Stimulated activated CD8-positive, alpha-beta memory T cell treated with anti-CD3 and anti-CD28 coated beads, Interleukin-15, amount 100 ng/mL, for 4 hours (primary cell): Measurements from ENCODE around the gene GKN1.

Source experiments
- DNase-seq, 2 donors: peaks; one replicate each; pipeline ENCODE4 v3.0.0-alpha.2; 2020; ENCODE audit warnings: low read depth in 2 of 2

GKN1 gene

GRCh38 chr2:69007603-69008002 lies 33.2 kb downstream of the GKN1 start:
- DNase-seq, result no peak

- no peak for DNase-seq
Observed at GRCh38 chr2:69010437-69011194, 36.2 kb downstream of the GKN1 start.

GRCh38 chr2:69011611-69012157 lies 37.2 kb downstream of the GKN1 start:
- no peak for DNase-seq

- DNase-seq, result peak in 1 of 2 donors; percentile 12
Observed at GRCh38 chr2:69012310-69013141, 38.1 kb downstream of the GKN1 start.

- no peak for DNase-seq
Observed at GRCh38 chr2:69013142-69013839, 38.9 kb downstream of the GKN1 start, which contains the start of gene ANTXR1. TSS of gene ANTXR1 (plus strand) at chr2:69013179. CDS start at chr2:69013500, 321 bp downstream.

- DNase-seq, result no peak
Observed at GRCh38 chr2:69013840-69014821, 39.7 kb downstream of the GKN1 start.

- DNase-seq, result no peak
Observed at GRCh38 chr2:69017080-69017479, 42.6 kb downstream of the GKN1 start.

GRCh38 chr2:69017835-69018234 lies 43.4 kb downstream of the GKN1 start:
- DNase-seq, result no peak

GRCh38 chr2:69018678-69019095 lies 44.3 kb downstream of the GKN1 start:
- no peak for DNase-seq

GRCh38 chr2:69020496-69021426 lies 46.3 kb downstream of the GKN1 start:
- no peak for DNase-seq

GRCh38 chr2:69021727-69022126 lies 47.3 kb downstream of the GKN1 start:
- no peak for DNase-seq

- DNase-seq, result no peak
Observed at GRCh38 chr2:69022548-69022947, 48.1 kb downstream of the GKN1 start.

GRCh38 chr2:69023236-69023635 lies 48.8 kb downstream of the GKN1 start:
- DNase-seq, result no peak

- no peak for DNase-seq
Observed at GRCh38 chr2:69026026-69026425, 51.6 kb downstream of the GKN1 start.

- no peak for DNase-seq
Observed at GRCh38 chr2:69026691-69027459, 52.4 kb downstream of the GKN1 start.
